Neural progenitor cell (in vitro differentiated cells): ENCODE data around the gene LYZL4.

Source experiments
- EZH2 ChIP-seq: fragments of 200-600 bp; sonication (generic); IDR thresholded peaks from 2 replicates; pipeline ENCODE4 v1.6.1; 2017; ENCODE audit warnings: antibody characterized with exemption, mild to moderate bottlenecking, moderate library complexity
- EZH2phosphoT487 ChIP-seq: fragments of 200-600 bp; sonication (generic); IDR thresholded peaks from 2 replicates; pipeline ENCODE4 v1.6.1; 2017; ENCODE audit warnings: antibody characterized with exemption
- TF ChIP-seq, protein P1 (sequence below): fragments of 200-600 bp; sonication (generic); IDR thresholded peaks from 2 replicates; pipeline ENCODE4 v1.5.1; 2017; ENCODE audit warnings: antibody characterized with exemption, mild to moderate bottlenecking

- TF ChIP-seq, protein P1, sequence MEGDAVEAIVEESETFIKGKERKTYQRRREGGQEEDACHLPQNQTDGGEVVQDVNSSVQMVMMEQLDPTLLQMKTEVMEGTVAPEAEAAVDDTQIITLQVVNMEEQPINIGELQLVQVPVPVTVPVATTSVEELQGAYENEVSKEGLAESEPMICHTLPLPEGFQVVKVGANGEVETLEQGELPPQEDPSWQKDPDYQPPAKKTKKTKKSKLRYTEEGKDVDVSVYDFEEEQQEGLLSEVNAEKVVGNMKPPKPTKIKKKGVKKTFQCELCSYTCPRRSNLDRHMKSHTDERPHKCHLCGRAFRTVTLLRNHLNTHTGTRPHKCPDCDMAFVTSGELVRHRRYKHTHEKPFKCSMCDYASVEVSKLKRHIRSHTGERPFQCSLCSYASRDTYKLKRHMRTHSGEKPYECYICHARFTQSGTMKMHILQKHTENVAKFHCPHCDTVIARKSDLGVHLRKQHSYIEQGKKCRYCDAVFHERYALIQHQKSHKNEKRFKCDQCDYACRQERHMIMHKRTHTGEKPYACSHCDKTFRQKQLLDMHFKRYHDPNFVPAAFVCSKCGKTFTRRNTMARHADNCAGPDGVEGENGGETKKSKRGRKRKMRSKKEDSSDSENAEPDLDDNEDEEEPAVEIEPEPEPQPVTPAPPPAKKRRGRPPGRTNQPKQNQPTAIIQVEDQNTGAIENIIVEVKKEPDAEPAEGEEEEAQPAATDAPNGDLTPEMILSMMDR: no peak
- no peak for TF ChIP-seq EZH2
- TF ChIP-seq EZH2phosphoT487: no peak
These were observed 40.6 kb downstream of the LYZL4 start for GRCh38 chr3:42369832-42370231.
